Activated CD4-positive, alpha-beta T cell treated with anti-CD3 and anti-CD28 coated beads, Interleukin-2, amount 50 U/mL, for 16 hours (primary cell): Measurements from ENCODE around the gene GAL3ST2.
"Not testable (repeated sequence)": the region's sequence is repeated elsewhere in the genome, so short reads cannot be mapped to it uniquely, and the experiment has no call there.

ENCODE experiments used
- DNase-seq: peaks from one replicate; pipeline ENCODE4 v3.0.0-alpha.2; 2020

The GAL3ST2 gene

GRCh38 chr2:241776336-241777169 is at the start of gene GAL3ST2:
Gene GAL3ST2 (plus strand): TSS chr2:241776822. CDS start chr2:241776956, 134 bp downstream.
- no peak for DNase-seq

- no peak for DNase-seq
These were observed 48.6 kb upstream of the GAL3ST2 start for GRCh38 chr2:241728000-241728399.

- DNase-seq, result no peak
These were observed 48.0 kb upstream of the GAL3ST2 start for GRCh38 chr2:241728627-241729026.

GRCh38 chr2:241729868-241730267 is 46.8 kb upstream of the GAL3ST2 start:
- peak; percentile 14 for DNase-seq

- peak; percentile 31 for DNase-seq
These were observed 45.8 kb upstream of the GAL3ST2 start for GRCh38 chr2:241730671-241731293.

GRCh38 chr2:241732513-241733186 is 44.0 kb upstream of the GAL3ST2 start:
- peak; percentile 81 for DNase-seq

- no peak for DNase-seq
These were observed 43.0 kb upstream of the GAL3ST2 start for GRCh38 chr2:241733391-241734207.

GRCh38 chr2:241734208-241734466 is 42.5 kb upstream of the GAL3ST2 start:
- no peak for DNase-seq

- DNase-seq, result peak; percentile 94
These were observed 42.0 kb upstream of the GAL3ST2 start, which contains the start of gene D2HGDH for GRCh38 chr2:241734467-241735208. Gene D2HGDH (plus strand): TSS chr2:241734630. CDS start chr2:241735225, 595 bp downstream.

GRCh38 chr2:241736111-241736510 is 40.5 kb upstream of the GAL3ST2 start:
- no peak for DNase-seq

- no peak for DNase-seq
These were observed 38.5 kb upstream of the GAL3ST2 start for GRCh38 chr2:241738040-241738686.

GRCh38 chr2:241739177-241739576 is 37.4 kb upstream of the GAL3ST2 start:
- DNase-seq, result no peak

GRCh38 chr2:241739651-241740050 is 37.0 kb upstream of the GAL3ST2 start:
- peak; percentile 52 for DNase-seq

- peak; percentile 76 for DNase-seq
These were observed 35.6 kb upstream of the GAL3ST2 start for GRCh38 chr2:241741016-241741415.

- DNase-seq, result no peak
These were observed 34.2 kb upstream of the GAL3ST2 start for GRCh38 chr2:241742320-241742939.

- DNase-seq, result not testable (repeated sequence)
These were observed 33.6 kb upstream of the GAL3ST2 start for GRCh38 chr2:241743008-241743407.

- DNase-seq, result no peak
These were observed 33.0 kb upstream of the GAL3ST2 start for GRCh38 chr2:241743620-241744019.

- no peak for DNase-seq
These were observed 32.4 kb upstream of the GAL3ST2 start for GRCh38 chr2:241744028-241744754.

GRCh38 chr2:241745276-241745675 is 31.3 kb upstream of the GAL3ST2 start:
- DNase-seq, result no peak

GRCh38 chr2:241746084-241746483 is 30.5 kb upstream of the GAL3ST2 start:
- DNase-seq, result no peak
